Measurements from ENCODE around the gene PTPRG.

Gene PTPRG

DNA sequence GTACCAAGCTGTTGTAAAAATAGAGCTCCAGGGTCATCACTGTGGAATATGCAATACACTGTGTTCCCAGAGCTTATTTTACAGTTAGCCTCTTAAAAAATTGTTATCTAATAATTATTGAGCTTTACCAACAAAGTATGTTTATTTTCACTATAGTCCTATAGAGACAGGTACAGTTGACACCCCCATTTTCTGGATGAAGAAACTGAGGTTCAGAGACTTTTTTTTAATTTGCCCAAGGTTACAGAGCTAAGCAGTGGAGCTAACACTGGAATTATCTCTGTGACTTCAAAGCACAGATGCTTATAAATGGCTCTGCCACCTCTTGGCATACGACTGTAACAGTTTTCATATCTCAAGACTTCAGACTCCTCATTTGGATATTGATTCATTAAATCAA, 685.6 kb downstream of the PTPRG start:
- DNase-seq (ENCODE audit: low read depth in 1 of 2, low spot score in 1 of 2), result no peak

DNA sequence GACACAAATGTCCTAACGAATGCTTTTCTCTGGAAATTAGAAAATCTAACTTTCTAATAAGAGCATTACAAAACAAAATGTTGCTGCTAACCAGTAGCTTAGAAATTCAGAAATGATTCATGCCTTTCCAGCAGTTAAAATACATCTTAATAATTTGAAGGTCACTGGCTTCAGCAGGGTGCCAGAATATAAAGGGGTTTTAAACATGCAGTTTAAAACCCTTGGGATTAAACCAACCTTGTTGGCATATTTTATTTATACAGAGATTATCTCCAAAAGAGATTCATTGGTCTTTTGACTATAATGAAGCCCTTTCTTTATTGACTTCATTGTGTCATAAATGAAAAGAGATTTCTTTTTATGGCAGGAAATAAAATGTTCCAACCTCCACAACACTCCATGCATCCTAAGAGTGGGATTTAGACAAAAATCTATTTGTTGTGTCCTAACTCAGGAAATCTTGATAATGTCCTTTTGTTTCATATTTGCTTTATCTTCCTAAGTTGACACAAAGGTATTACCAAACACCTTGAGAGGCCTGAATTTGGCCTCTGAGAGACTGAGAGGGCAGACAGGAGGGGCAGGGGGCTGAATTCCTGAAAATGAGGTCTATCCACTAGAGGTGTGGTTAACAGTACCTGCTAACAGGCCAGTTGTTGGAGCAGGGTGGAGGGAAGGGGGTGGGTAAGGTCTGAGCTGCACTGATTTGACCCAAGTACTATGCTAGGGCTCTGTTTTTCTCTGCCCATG, 687.5 kb downstream of the PTPRG start:
- no peak for DNase-seq (ENCODE audit: low read depth in 1 of 2, low spot score in 1 of 2)

DNA sequence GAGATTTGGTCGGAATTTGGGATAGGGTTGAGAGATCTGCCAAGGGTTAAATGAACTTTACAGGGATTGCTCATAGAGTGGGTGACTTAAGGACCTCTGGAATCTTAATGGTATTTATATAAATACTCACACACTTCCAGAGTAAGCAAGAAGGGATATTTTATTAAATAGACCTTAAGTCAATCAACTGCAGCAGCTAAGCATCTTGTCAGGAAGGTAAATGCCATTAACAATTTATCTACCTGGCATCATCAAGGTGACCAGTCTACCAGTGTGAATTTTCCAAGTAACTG, 688.1 kb downstream of the PTPRG start:
- DNase-seq (ENCODE audit: low read depth in 1 of 2, low spot score in 1 of 2), result no peak

DNA sequence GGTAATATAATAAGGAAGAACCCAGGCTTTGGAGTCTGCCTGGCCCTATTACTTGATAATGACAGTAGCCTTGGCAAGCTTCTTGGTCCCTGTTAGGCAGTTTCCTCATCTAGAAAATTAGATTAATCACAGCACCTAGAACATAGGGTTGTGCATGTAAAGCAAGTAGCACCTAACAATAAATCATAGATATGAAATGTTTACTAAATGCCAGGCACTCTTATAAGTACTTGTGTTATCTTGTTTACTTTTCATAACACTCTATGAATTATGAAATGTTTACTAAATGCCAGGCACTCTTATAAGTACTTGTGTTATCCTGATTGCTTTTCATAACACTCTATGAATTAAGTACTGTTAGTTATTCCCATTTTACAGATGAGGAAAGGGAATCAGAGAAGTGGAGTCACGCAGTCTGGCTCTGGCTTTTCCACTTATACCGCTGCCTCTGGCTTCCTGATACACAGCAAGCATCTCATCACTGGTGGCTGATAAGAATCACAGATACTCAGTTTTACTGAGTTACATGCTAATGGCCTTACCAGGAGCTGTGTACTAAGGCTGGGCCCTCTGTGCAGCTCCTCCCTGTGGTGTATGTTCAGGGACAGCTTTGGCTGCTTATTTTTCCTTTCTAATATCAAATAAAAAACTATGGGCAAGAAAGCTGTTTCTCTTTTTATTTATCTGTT, 688.6 kb downstream of the PTPRG start:
- no peak for DNase-seq (ENCODE audit: low read depth in 1 of 2, low spot score in 1 of 2)

DNA sequence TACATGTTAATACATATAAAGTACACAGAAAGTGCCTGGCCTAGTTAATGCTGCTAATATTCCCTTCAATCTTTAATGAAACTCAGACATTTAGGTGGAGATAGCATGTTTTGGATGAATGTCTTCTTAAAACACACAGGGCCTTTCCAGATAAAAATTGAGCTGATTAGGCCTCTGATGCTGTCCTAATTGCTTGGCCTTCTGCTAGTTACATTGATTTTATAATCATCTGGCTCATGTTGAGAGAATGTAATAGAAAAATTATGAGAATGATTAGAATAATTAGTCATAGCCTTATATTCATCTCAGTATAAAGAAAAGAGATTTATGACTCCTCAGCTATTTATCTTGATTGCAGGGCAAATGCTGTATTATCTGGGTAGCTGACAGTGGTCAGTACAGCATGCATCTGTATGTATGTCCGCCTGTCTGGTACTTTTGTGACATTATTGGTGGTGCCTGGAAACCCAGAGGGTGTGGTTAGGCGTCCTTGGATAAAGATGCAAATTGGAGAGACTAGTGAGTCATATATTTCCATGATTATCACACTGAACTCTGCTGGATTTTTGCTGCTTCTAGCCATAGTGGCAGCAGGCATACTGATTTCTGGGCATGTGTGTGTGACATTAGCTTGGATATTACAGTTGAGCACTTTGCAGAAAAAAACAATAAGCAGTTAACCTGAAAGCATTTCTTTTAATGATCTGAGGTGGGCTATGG, 691.2 kb downstream of the PTPRG start:
- no peak for DNase-seq (ENCODE audit: low read depth in 1 of 2, low spot score in 1 of 2)

DNA sequence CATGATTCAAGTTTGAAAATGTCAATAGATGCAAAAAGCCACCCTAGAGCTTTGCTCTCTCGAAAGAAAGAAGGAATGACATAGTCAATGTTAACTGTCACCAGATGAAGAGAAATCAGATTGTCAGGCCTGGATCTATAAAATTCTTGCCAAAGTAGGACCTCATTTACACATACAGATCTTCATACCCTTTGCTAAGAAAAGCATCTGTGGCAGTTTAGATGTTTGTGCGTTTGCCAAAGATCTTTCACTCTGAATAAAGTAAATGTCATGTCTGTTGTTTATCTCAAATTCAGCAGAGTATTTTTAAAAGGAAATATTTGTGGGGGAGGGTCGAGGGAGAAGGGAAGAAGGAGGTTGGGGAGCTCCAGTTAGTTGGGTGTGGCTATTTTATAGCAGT, 692.6 kb downstream of the PTPRG start:
- no peak for DNase-seq (ENCODE audit: low read depth in 1 of 2, low spot score in 1 of 2)

DNA sequence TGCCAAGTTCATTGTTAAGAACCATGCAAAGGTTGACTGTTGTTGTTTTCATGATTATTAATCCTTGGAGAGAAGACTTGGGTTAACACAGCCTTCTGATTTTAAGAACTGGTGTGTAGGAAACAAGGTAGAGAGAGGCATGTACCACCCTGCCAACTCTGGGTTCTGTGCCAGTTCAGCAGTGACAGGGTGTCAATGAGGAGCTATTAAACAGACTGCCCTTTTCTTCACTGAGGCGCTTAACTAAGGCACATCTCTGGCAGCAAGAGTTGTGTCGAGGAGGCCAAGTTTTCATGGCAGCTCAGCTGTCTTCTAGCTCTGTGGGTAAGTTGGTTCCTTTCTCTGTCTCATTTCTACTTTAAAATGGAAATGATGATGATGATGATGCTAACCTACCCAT, 694.4 kb downstream of the PTPRG start:
- no peak for DNase-seq (ENCODE audit: low read depth in 1 of 2, low spot score in 1 of 2)

DNA sequence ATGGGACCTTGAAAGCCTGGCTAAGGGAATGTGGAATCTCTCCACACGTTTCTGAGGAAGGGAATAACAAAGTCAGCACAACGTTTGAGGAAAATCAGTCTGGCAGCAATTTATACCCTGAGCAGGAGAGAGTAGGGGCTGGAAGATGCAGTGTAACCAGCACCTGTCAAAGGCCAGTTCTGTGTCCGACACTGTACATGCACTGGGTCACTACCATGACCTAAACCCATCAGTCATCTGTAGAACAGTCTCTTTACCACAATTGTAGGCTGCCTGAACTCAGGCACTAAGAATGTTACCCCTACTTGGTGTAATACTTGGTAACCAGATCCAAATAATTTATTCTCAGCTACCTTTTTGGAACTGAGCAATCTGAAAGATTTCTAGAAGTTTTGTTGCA, 698.6 kb downstream of the PTPRG start:
- no peak for DNase-seq (ENCODE audit: low read depth in 1 of 2, low spot score in 1 of 2)

DNA sequence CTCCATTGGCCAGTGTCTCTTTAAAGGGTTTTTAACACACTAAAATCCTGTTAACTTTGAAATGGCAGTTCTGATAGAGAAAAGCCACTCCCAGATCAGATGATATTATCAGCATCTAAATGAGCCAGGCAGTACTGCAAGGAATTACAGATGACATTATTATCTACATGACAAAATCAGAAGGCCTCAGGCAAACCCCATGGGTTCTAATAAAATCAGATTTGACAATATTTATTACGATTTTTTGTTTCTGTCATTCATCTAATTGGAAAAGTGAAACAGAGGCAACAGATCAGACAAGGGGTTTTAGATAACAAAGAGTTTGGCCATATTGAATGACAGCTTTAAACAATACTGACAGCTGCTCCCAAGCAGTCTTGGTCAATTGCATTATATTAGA, 699.3 kb downstream of the PTPRG start:
- no peak for DNase-seq (ENCODE audit: low read depth in 1 of 2, low spot score in 1 of 2)

DNA sequence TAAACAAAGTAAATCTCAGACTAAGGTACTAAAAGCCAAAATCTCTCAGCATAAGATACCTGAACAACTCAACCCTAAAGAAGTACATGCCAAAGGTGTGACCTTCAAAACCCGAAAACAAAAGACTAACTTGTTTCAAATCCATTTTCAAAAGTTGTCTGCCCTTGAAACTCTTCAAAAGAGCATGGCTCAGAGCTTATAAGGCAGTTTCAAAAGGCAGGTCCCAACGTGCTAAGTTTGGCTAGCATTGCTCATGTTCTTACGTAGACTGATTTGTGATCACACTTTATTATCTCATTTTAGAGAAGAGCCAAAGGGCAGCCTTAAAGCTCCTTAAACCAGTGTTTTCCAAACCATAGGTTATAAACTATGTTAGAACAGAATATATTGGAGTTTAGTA, 699.8 kb downstream of the PTPRG start:
- DNase-seq (ENCODE audit: low read depth in 1 of 2, low spot score in 1 of 2), result no peak

DNA sequence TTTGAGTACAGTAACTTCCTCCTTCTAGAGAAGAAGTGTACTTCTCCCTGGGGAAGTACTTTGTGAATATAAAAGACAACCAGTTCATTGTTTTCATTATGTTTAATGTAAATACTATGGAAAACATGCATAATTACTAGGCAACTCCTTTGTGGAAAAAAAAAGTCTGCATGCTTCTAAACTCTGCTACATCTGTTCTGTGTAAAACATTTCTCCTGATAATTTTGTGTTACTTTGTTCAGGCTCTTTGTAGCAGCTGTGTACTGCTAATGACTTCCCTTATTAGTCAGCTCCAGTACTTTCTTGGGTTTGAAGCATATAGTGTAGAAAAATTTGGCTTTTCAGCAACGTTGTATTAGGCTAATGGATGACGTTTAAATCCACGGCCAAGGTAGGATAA, 700.4 kb downstream of the PTPRG start:
- no peak for DNase-seq (ENCODE audit: low read depth in 1 of 2, low spot score in 1 of 2)

DNA sequence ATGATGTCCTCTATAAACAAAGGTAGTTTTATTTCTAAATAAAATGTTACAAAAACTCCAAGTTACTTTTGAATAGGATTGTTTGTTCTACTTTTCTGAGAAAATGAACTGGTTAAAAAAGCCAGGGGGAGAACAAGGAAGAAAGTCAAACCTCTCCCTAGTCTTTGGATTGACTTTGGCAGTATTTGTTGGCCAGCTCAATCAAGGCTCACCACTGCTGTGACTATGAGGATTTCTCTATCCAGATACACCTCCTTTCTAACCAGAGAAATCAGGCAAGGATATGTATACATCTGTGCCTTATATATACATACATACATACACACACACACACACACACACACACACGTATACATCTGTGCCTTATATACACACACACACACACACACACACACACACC, 704.2 kb downstream of the PTPRG start:
- no peak for DNase-seq (ENCODE audit: low read depth in 1 of 2, low spot score in 1 of 2)

DNA sequence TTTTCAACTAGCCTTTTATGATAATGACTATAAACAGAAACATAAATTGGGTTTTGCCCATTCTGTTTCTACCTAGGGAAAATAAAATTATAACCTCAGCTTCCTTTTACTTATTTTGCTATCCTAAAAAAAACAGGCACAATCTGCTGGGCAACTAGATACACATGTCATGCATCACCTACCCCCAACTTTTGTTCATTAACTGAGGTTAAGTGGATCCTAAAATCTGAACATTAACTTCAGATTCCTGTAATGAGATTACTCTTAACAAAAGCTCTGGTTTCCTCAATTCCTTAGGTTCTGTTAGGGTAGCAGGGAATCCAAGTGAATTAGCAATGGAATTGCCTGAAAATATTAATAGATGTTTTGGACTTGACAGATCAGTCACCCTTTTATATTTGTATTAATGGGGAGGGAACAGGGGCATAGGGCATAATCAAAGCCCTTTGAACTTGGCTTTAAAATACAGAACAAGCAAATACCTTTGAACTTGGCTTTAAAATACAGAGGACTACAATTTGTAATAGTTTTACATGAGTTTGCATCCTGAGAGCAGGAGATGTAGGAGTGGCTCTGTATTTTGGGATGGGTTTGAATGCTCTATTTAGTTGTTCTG, 705.4 kb downstream of the PTPRG start:
- DNase-seq (ENCODE audit: low read depth in 1 of 2, low spot score in 1 of 2), result no peak

DNA sequence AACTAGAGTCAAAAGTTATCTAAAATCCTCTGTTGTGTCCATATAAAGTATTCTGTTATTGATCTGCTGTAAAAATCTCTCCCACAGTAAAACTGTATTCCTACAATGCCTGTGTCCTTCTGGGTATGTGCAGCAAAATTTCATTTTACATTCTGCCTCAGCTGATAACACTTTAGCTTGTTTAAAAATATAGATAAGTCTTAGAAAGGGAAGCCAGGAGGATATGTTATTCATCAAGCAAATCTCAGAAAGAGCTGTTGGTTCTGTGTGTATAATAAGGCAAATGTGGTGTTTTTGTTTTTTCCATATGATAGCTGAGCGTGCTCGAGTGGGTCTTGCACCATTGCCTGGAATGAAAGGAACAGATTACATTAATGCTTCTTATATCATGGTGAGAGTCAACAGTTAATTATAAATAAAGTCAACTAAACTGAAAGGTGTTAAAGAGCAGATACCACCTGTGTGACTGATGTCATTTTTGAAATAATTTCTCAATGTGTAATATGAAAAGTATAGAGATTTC, 715.3 kb downstream of the PTPRG start:
- no peak for DNase-seq (ENCODE audit: low read depth in 1 of 2, low spot score in 1 of 2)

DNA sequence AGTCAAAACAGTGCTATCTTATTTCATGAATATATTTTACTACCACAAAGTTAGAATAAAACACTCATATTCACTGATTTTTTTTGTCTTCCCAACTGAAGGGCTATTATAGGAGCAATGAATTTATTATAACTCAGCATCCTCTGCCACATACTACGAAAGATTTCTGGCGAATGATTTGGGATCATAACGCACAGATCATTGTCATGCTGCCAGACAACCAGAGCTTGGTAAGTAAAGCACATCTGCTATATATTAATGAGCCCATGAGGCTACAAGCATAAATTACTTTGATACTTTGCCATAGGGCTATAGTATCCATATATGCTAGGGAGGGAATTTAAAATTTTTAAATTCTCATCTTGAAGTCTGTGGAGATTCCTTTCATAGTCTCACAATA, 716.1 kb downstream of the PTPRG start:
- no peak for DNase-seq (ENCODE audit: low read depth in 1 of 2, low spot score in 1 of 2)

DNA sequence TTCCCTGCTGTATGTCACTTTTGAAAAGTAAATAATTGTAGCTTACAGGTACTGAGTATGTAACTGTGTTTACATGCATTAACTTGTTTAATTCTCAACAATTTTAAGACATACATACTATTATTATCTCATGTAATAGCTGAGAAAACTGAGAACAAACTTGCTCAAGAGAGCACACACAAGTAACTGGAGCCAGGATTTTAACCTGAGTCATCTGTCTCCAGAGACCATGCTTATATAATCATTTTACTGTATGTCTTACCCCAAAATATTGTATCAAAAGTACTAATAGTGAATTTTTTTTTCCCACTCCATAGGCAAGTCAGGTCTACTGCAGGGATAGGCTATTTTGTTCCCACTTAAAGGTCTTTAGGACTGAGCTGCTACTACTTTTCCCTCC, 716.6 kb downstream of the PTPRG start:
- no peak for DNase-seq (ENCODE audit: low read depth in 1 of 2, low spot score in 1 of 2)

DNA sequence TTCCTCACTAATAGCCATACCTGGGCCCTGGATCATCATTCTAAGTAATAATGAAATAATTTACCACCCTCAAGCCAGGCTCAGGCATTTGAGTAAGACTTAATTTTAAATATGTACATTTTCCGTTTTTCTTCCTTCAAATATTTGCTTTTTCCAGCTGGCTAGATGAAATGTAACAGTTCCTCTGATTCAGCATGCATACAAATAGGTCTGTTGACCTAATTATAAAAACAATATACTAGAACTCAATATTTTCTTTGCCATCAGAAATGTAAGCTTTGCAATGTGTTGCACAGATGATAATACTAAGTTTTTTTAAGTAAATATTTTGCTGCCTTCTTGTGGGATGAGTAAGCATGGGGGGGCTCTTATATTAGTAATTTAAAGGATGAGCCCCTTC, 720.4 kb downstream of the PTPRG start:
- DNase-seq (ENCODE audit: low read depth in 1 of 2, low spot score in 1 of 2), result no peak

DNA sequence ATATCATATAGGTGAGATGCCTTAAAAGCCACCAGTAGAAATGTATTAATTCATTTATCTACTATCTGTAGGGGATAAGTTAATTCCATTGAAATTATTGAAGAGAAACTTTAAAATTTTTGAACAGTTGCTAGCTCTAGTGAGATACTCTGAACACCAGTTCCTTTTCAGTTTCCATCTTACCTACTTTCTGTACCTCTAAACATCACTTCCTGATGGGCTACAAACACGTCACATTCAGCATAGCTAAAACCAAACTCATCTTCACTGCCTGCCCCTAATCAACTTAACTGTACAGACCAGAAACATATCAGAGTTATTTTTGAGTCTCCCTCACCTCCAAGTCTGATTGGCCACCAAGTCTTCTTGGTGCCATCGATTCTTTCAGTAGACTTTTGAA, 723.1 kb downstream of the PTPRG start:
- no peak for DNase-seq (ENCODE audit: low read depth in 1 of 2, low spot score in 1 of 2)

DNA sequence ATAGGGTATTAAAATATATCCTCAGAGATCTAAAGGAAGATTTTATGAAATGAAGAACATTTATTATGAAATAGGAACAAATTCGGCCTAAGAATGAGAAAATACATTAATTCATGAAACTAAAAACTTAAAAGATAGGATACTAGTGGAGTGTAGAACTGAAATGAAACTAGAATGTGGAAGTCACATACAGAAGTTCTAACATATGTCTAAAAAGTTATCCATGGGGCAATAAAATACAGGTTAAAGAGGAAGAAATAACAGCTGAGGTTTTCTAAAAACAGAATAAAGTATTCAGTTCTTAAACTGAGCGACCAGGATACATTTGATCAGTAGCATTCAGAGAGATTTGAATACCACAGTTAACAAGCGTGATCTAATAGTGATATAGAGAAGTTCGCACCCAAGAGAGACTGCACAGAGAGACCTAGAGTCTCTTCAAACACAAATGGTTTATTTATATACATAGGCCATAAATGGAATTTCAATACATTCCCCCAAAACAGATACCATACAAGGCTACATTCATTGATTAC, 726.1 kb downstream of the PTPRG start:
- no peak for DNase-seq (ENCODE audit: low read depth in 1 of 2, low spot score in 1 of 2)

DNA sequence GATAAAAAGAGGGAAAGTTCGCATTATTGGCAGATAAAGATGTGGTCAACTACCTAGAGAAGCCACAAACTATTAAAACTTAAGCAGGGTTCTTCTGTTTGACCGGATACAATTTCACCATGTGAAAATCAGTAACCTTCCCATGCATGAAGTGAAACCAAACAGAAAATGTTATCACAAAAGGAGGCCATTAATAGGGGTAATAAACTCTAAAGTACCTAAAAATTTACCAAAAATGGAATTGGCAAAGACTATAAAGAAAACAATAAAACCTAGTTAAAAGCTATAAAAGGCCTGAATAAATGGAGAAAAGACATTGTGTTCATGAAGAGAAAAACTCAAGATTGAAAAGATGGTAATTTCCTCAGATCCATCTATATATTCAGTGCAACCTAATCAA, 728.6 kb downstream of the PTPRG start:
- no peak for DNase-seq (ENCODE audit: low read depth in 1 of 2, low spot score in 1 of 2)

DNA sequence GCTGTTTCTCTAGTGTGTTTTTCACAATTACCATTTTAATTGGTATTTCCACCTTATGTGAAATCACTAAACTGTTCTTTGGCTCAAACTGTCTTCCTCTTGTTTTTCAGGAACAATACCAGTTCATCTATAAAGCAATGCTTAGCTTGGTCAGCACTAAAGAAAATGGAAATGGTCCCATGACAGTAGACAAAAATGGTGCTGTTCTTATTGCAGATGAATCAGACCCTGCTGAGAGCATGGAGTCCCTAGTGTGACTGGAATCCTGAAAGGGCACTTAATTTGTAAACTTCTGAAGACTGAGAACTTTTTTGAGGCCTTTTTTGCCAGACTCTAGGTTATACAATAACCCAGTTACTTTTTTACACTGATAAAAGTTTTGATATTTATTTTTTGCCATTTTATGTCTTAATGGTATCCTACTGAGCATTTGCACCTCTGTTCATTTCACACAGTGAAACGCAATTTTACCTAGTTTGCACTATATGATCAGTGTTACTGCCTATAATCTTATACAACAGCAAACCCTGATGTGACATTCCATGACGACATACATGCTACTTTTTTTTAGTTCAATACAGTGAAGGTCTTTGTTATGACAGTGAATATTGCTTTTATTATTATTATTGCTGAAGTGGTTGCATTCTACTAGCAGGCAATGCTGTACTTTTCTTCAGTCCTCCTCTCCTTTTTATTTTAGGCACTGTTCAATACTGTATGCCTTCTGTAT, 731.8 kb downstream of the PTPRG start:
- no peak for DNase-seq (ENCODE audit: low read depth in 1 of 2, low spot score in 1 of 2)
